Osteocyte (in vitro differentiated cells): ENCODE data around the gene VIPR2. TPM values are rescaled to one million over a fixed set of nuclear protein-coding genes. Genes with fewer than 3 reads are reported as not detected.
A peak's percentile ranks its signal among the peaks of the same experiment; 100 is the strongest.

Experiments used
- DNase-seq: peaks from one replicate; pipeline ENCODE4 v3.0.0; 2021; ENCODE audit warnings: mixed read lengths; ENCODE audit not compliant: unreplicated experiment; ENCODE audit errors: extremely low spot score
- H3K27ac Mint-ChIP-seq: one replicate; pipeline ENCODE4 v1.8.0; 2021; ENCODE audit warnings: mild to moderate bottlenecking, mixed read lengths; ENCODE audit not compliant: unreplicated experiment
- H3K27me3 Mint-ChIP-seq: one replicate; pipeline ENCODE4 v1.8.0; 2021; ENCODE audit warnings: mixed read lengths; ENCODE audit not compliant: unreplicated experiment
- H3K36me3 Mint-ChIP-seq: one replicate; pipeline ENCODE4 v1.8.0; 2021; ENCODE audit warnings: mixed read lengths; ENCODE audit not compliant: unreplicated experiment
- H3K4me1 Mint-ChIP-seq: one replicate; pipeline ENCODE4 v1.8.0; 2021; ENCODE audit warnings: mixed read lengths; ENCODE audit not compliant: unreplicated experiment
- H3K4me3 Mint-ChIP-seq: one replicate; pipeline ENCODE4 v1.8.0; 2021; ENCODE audit warnings: mild to moderate bottlenecking, moderate library complexity, mixed read lengths; ENCODE audit not compliant: unreplicated experiment
- H3K9me3 Mint-ChIP-seq: one replicate; pipeline ENCODE4 v1.8.0; 2021; ENCODE audit warnings: mixed read lengths; ENCODE audit not compliant: unreplicated experiment
- total RNA-seq: library from RNA; stranded (reverse); gene quantifications from 2 replicates; pipeline ENCODE4 v1.2.1, GENCODE V29; 2021
- TF ChIP-seq, protein P1 (sequence below): fragments of 200-600 bp; sonication (generic); IDR thresholded peaks from 2 replicates; pipeline ENCODE4 v1.5.0; 2021; ENCODE audit warnings: antibody characterized with exemption, mild to moderate bottlenecking, moderate library complexity

VIPR2 gene
- total RNA-seq, 1 donor from 2014 or later, result 0.19 TPM

DNA sequence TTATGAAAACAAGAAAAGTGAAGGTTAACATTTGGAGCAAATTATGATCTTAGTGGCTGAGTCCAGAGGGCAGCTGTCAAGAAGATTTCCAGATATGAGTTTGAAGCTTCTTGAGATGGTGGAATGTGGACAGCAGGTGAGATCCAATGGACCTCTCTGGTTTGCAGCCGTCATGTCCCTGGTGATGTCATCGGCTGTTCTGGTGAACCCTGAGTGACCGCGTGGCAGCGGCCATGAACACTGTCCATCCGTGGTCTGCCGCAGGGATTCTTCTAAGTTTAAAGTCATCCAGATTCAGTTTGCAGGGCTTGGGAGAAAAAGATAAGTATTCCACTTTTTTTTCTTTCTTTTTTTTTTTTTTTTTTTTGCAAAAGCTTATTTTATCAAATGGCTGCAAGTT, 15.8 kb upstream of the VIPR2 start:
- Mint-ChIP-seq H3K36me3 (no peaks in the 10 kb centered on the region), H3K4me3 (no peak overlapping the region), H3K9me3 (no peaks in the 10 kb centered on the region), H3K27me3 (no peaks in the 10 kb centered on the region), H3K4me1 (no peaks in the 10 kb centered on the region), H3K27ac (no peak overlapping the region)
- DNase-seq, result no peak
- TF ChIP-seq, protein P1, sequence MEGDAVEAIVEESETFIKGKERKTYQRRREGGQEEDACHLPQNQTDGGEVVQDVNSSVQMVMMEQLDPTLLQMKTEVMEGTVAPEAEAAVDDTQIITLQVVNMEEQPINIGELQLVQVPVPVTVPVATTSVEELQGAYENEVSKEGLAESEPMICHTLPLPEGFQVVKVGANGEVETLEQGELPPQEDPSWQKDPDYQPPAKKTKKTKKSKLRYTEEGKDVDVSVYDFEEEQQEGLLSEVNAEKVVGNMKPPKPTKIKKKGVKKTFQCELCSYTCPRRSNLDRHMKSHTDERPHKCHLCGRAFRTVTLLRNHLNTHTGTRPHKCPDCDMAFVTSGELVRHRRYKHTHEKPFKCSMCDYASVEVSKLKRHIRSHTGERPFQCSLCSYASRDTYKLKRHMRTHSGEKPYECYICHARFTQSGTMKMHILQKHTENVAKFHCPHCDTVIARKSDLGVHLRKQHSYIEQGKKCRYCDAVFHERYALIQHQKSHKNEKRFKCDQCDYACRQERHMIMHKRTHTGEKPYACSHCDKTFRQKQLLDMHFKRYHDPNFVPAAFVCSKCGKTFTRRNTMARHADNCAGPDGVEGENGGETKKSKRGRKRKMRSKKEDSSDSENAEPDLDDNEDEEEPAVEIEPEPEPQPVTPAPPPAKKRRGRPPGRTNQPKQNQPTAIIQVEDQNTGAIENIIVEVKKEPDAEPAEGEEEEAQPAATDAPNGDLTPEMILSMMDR, result no peak

DNA sequence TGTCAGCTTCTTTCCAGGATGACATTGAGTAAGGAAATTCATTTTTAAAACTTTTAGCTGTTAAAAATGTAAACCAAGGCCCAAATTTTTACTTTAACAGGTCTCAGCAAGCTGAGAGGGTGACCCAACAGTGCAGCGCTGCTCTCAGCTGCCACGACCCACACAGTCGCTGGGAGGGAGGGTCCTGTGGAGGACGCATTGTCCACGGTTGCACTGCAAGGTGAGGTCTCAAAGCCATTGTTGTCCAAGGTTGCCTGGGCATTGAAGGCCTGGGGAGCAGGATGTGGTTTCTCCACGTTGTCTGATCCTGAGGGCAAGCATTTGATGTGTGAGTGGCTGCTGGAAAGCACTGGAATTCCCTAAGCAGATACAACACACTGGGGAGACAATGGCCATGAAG, 15.1 kb upstream of the VIPR2 start:
- TF ChIP-seq, protein P1, result no peak
- Mint-ChIP-seq H3K9me3 (no peaks in the 10 kb centered on the region), H3K27ac (no peak overlapping the region), H3K27me3 (no peaks in the 10 kb centered on the region), H3K4me3 (no peak overlapping the region), H3K36me3 (no peaks in the 10 kb centered on the region), H3K4me1 (no peaks in the 10 kb centered on the region)
- no peak for DNase-seq

DNA sequence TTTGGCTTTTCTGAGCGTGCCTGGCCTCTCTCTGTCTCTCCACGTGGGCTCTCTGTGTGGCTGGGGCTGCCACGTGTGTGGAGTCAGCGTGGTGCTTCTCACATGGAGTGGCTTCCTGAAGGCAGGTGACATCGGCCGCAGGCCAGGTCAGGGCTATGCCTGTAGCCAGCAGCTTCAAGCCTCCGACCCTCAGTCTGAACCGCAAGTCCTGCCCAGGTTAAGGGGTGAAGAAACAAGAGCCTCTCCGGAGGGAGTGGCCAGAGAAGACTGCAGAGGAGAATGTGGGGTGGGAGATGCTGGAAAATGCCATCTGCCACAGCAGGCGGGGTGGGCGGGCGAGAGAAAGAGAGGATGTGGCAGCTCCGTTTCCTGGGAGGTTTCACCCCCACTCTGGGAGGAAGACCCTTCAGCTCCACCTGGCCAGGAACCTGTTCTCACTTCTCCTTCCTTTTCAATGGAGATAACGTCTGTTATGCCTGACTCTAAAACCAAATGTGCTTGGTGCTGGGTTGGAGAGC, 14.3 kb upstream of the VIPR2 start:
- Mint-ChIP-seq H3K27me3 (no peaks in the 10 kb centered on the region), H3K9me3 (no peaks in the 10 kb centered on the region), H3K4me3 (no peak overlapping the region), H3K27ac (no peak overlapping the region), H3K4me1 (no peaks in the 10 kb centered on the region), H3K36me3 (no peaks in the 10 kb centered on the region)
- DNase-seq, result no peak
- TF ChIP-seq, protein P1, result no peak

DNA sequence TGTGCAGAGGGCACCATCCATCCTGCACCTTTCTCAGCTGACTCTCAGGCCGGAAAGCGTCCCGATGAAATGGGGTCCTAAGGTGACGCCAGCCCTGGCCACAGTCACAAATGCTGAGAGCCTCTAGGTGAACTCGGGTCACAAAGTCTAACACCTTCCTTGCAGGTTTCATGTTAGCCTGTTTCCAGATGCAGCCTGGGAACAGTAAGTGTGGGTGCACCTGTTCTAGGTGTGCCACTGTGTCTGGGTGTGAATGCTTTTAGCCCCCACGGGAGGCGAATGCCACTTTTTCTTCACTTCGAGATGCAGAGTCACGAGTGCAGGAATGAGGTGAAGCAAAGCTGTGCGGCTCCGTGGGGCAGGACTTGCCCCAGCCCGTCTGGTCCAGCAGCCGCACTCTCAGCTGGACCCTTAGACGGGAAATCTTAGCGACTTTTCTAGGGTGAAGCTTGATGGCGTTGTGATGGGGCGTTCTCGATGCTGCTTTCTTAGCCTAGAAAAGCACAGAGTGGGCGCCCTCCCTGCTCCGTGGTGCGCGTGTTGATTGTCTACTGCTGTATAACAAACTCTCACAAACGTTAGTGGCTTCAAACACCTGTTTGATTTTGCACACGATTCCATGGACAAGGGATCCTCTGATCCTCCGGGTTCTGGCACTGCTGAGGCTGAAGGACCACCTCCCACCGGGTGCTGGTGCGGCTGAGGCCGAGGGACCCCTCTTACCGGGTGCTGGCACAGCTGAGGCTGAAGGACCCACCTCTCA, 13.6 kb upstream of the VIPR2 start:
- no peak overlapping the region for H3K4me3 Mint-ChIP-seq
- no peaks in the 10 kb centered on the region for H3K27me3 Mint-ChIP-seq
- no peaks in the 10 kb centered on the region for H3K9me3 Mint-ChIP-seq
- H3K36me3 Mint-ChIP-seq, result no peaks in the 10 kb centered on the region
- H3K4me1 Mint-ChIP-seq, result no peaks in the 10 kb centered on the region
- DNase-seq, result peak; percentile 68
- H3K27ac Mint-ChIP-seq, result no peak overlapping the region
- TF ChIP-seq, protein P1, result no peak

DNA sequence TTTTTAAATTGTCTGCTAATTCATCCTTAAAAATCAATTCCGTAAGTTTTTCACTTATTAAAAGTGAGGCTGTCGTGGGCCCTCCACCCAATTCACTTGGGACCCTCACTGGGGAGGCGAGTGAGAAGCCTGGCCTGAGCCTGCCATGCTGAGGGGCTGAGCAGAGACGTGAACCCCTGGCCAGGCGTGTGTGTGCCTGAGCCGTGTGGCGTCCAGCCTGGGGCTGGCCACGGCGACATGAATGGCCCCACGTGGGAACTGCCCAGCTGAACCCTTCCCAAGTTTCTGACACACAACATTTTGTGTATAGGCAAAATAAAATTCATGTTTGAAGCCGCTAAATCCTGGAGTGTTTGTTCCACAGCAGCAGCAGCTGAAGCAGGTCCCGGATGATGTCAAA, 13.0 kb upstream of the VIPR2 start:
- H3K9me3 Mint-ChIP-seq, result no peaks in the 10 kb centered on the region
- DNase-seq, result peak; percentile 51
- no peaks in the 10 kb centered on the region for H3K27me3 Mint-ChIP-seq
- no peak overlapping the region for H3K27ac Mint-ChIP-seq
- TF ChIP-seq, protein P1, result no peak
- H3K4me1 Mint-ChIP-seq, result no peaks in the 10 kb centered on the region
- no peak overlapping the region for H3K4me3 Mint-ChIP-seq
- H3K36me3 Mint-ChIP-seq, result no peaks in the 10 kb centered on the region
